Stimulated activated CD4-positive, alpha-beta T cell treated with anti-CD3 and anti-CD28 coated beads, TNF-alpha, amount 100 ng/mL, for 24 hours (primary cell): Measurements from ENCODE around the gene LSM12.

ENCODE experiments used
- DNase-seq, 3 experiments: peaks; one replicate each; pipeline ENCODE4 v3.0.0-alpha.2; 2020; ENCODE audit warnings: low read depth in 3 of 3

Gene LSM12

GRCh38 chr17:44095647-44096496 lies 29.4 kb upstream of the LSM12 start:
- DNase-seq = no peak

- DNase-seq = no peak
These were observed 28.8 kb upstream of the LSM12 start for GRCh38 chr17:44095388-44095646.

GRCh38 chr17:44094701-44095387 lies 28.4 kb upstream of the LSM12 start:
- no peak for DNase-seq

GRCh38 chr17:44093231-44093900 lies 26.9 kb upstream of the LSM12 start:
- DNase-seq = no peak

- DNase-seq = no peak
These were observed 25.6 kb upstream of the LSM12 start for GRCh38 chr17:44092051-44092450.

GRCh38 chr17:44091200-44091997 lies 24.9 kb upstream of the LSM12 start:
- DNase-seq = no peak

GRCh38 chr17:44088254-44088653 lies 21.8 kb upstream of the LSM12 start:
- no peak for DNase-seq

- no peak for DNase-seq
These were observed 20.8 kb upstream of the LSM12 start for GRCh38 chr17:44087319-44087718.

GRCh38 chr17:44086364-44087311 lies 20.2 kb upstream of the LSM12 start:
- DNase-seq = peak; percentile 43 to 62 (median 47)

GRCh38 chr17:44085908-44086307 lies 19.4 kb upstream of the LSM12 start:
- no peak for DNase-seq

- DNase-seq = no peak
These were observed 18.4 kb upstream of the LSM12 start for GRCh38 chr17:44084921-44085320.

GRCh38 chr17:44084131-44084538 lies 17.7 kb upstream of the LSM12 start:
- DNase-seq = peak in 1 of 3 experiments; percentile 36

GRCh38 chr17:44083250-44083849 lies 16.9 kb upstream of the LSM12 start:
- DNase-seq = no peak

GRCh38 chr17:44082256-44082927 lies 15.9 kb upstream of the LSM12 start:
- DNase-seq = no peak

GRCh38 chr17:44081681-44082080 lies 15.2 kb upstream of the LSM12 start:
- DNase-seq = no peak

GRCh38 chr17:44079877-44080821 lies 13.7 kb upstream of the LSM12 start:
- no peak for DNase-seq

GRCh38 chr17:44078412-44078811 lies 11.9 kb upstream of the LSM12 start:
- no peak for DNase-seq

GRCh38 chr17:44077595-44077909 lies 11.1 kb upstream of the LSM12 start:
- no peak for DNase-seq
